ENCODE measurements around the gene PDZK1.
"Not testable (repeated sequence)": the region's sequence is repeated elsewhere in the genome, so short reads cannot be mapped to it uniquely, and the experiment has no call there.

PDZK1 gene

GRCh38 chr1:145656245-145656943, 50.8 kb downstream of the PDZK1 start:
- DNase-seq (ENCODE audit: low read depth in 2 of 2) = not testable (repeated sequence)

GRCh38 chr1:145643990-145644389, 63.2 kb downstream of the PDZK1 start:
- not testable (repeated sequence) for DNase-seq (ENCODE audit: low read depth in 2 of 2)

GRCh38 chr1:145641886-145642285, 65.3 kb downstream of the PDZK1 start:
- DNase-seq (ENCODE audit: low read depth in 2 of 2) = not testable (repeated sequence)

GRCh38 chr1:145636237-145636636, 70.9 kb downstream of the PDZK1 start:
- DNase-seq (ENCODE audit: low read depth in 2 of 2) = not testable (repeated sequence)

GRCh38 chr1:145622177-145622576, 85.0 kb downstream of the PDZK1 start:
- DNase-seq (ENCODE audit: low read depth in 2 of 2) = not testable (repeated sequence)

Data from fibroblast of skin of left quadriceps (primary cell).